IPS-NIHi7 (cell line): ENCODE results near the gene FSTL4.
"Not testable (repeated sequence)": the region's sequence is repeated elsewhere in the genome, so short reads cannot be mapped to it uniquely, and the experiment has no call there.

Source experiments
- DNase-seq: peaks from one replicate; pipeline ENCODE4 v3.0.0; 2012; ENCODE audit warnings: mixed read lengths; ENCODE audit errors: extremely low spot score

The FSTL4 gene

GRCh38 chr5:133403741-133404364 lies 208.5 kb downstream of the FSTL4 start:
- DNase-seq = no peak

GRCh38 chr5:133402775-133403174 lies 209.6 kb downstream of the FSTL4 start:
- no peak for DNase-seq

GRCh38 chr5:133401731-133402347 lies 210.5 kb downstream of the FSTL4 start:
- no peak for DNase-seq

- DNase-seq = peak; percentile 49
These were observed 211.4 kb downstream of the FSTL4 start for GRCh38 chr5:133400831-133401351.

GRCh38 chr5:133400120-133400519 lies 212.2 kb downstream of the FSTL4 start:
- no peak for DNase-seq

- DNase-seq = no peak
These were observed 213.0 kb downstream of the FSTL4 start for GRCh38 chr5:133399247-133399891.

GRCh38 chr5:133398646-133399101 lies 213.7 kb downstream of the FSTL4 start:
- DNase-seq = no peak

- no peak for DNase-seq
These were observed 214.2 kb downstream of the FSTL4 start for GRCh38 chr5:133397990-133398645.

- no peak for DNase-seq
These were observed 215.0 kb downstream of the FSTL4 start for GRCh38 chr5:133397348-133397747.

- no peak for DNase-seq
These were observed 215.5 kb downstream of the FSTL4 start for GRCh38 chr5:133396814-133397213.

- DNase-seq = peak; percentile 56
These were observed 216.1 kb downstream of the FSTL4 start for GRCh38 chr5:133396187-133396741.

- not testable (repeated sequence) for DNase-seq
These were observed 217.1 kb downstream of the FSTL4 start for GRCh38 chr5:133395207-133395606.

GRCh38 chr5:133394477-133394817 lies 217.9 kb downstream of the FSTL4 start:
- DNase-seq = not testable (repeated sequence)

- no peak for DNase-seq
These were observed 218.4 kb downstream of the FSTL4 start for GRCh38 chr5:133393776-133394476.

- DNase-seq = no peak
These were observed 219.9 kb downstream of the FSTL4 start for GRCh38 chr5:133392448-133392847.

- DNase-seq = no peak
These were observed 220.8 kb downstream of the FSTL4 start for GRCh38 chr5:133391354-133392136.

- DNase-seq = no peak
These were observed 221.7 kb downstream of the FSTL4 start for GRCh38 chr5:133390416-133391353.

- DNase-seq = no peak
These were observed 223.2 kb downstream of the FSTL4 start for GRCh38 chr5:133389066-133389590.

- DNase-seq = no peak
These were observed 224.7 kb downstream of the FSTL4 start for GRCh38 chr5:133387621-133388020.
